HCT116 (cell line): ENCODE results near the gene TAF15. TPM values are rescaled to one million over a fixed set of nuclear protein-coding genes. Genes with fewer than 3 reads are reported as not detected.

ENCODE experiments used
- ATAC-seq: fragments of 200-7000 bp; cut with Tn5 transposase; 2 replicates; pipeline ENCODE4 v1.9.1; 2020; ENCODE audit warnings: mild to moderate bottlenecking, moderate library complexity
- BruUV-seq: library from RNA; stranded (reverse); fragments of 400-500 nt; replicated peaks from 2 replicates; lab custom pipeline; 2021; lab: Mats Ljungman, UMichigan
- CTCF ChIA-PET: fragments of 300-600 bp; sonication (Branson Sonifier 250); formaldehyde crosslinking; loops from one replicate; lab custom pipeline; 2021; ENCODE audit warnings: antibody characterized with exemption; lab: Charles Lee
- POLR2A ChIA-PET: fragments of 300-600, 350-600 bp; sonication (Branson Sonifier 250); formaldehyde crosslinking; loops from one replicate; lab custom pipeline; 2021; ENCODE audit warnings: antibody characterized with exemption; lab: Charles Lee
- RAD21 ChIA-PET, 2 experiments: fragments of 300-600 bp; sonication (Branson Sonifier 250); formaldehyde crosslinking; loops; one replicate each; lab custom pipeline; 2023; ENCODE audit warnings: low total read pairs in 2 of 2; ENCODE audit not compliant: uncharacterized antibody in 2 of 2, unreplicated experiment in 2 of 2, low non-redundant PET in 1 of 2; lab: Charles Lee
- DNase-seq: peaks from one replicate; pipeline ENCODE4 v3.0.0-alpha.2; 2010; ENCODE audit warnings: low read depth, low spot score
- H2AFZ ChIP-seq: fragments of 200-600 bp; shearing (Covaris generic), sonication (generic); 2 replicates; pipeline ENCODE4 v1.6.1; 2017; ENCODE audit warnings: low read depth, mixed run types, mixed read lengths, antibody characterized with exemption, low read length; ENCODE audit not compliant: poor library complexity, severe bottlenecking
- H3K27ac ChIP-seq: 2 replicates; pipeline ENCODE4 v1.5.1; 2012; ENCODE audit warnings: low read depth, low read length
- H3K27me3 ChIP-seq: fragments of 200-600 bp; sonication (generic); 2 replicates; pipeline ENCODE4 v1.6.1; 2016; ENCODE audit warnings: mixed run types, low read length, mixed read lengths; ENCODE audit not compliant: insufficient read depth
- H3K36me3 ChIP-seq, 2 experiments: fragments of 200-500 bp in 1 of 2; fragments of 200-600 bp in 1 of 2; sonication (Bioruptor generic) in 1 of 2; sonication (generic) in 1 of 2; 2 replicates each; pipeline versions ENCODE4 v1.5.1 to v1.6.1; 2014 to 2016; ENCODE audit warnings: low read length in 2 of 2, inconsistent platforms in 1 of 2, mixed read lengths in 1 of 2, mixed run types in 1 of 2; ENCODE audit not compliant: insufficient read depth in 2 of 2, control insufficient read depth in 1 of 2
- H3K4me1 ChIP-seq, 2 experiments: fragments of 200-600 bp in 1 of 2; sonication (generic) in 1 of 2; 2 replicates each; pipeline versions ENCODE4 v1.5.1 to v1.6.1; 2012 to 2017; ENCODE audit warnings: low read length in 2 of 2, inconsistent platforms in 1 of 2, mild to moderate bottlenecking in 1 of 2, mixed read lengths in 1 of 2, mixed run types in 1 of 2, moderate library complexity in 1 of 2; ENCODE audit not compliant: insufficient read depth in 2 of 2, control insufficient read depth in 1 of 2
- H3K4me2 ChIP-seq: fragments of 200-600 bp; sonication (generic); 2 replicates; pipeline ENCODE4 v1.6.1; 2017; ENCODE audit warnings: mixed run types, low read length, mixed read lengths
- H3K4me3 ChIP-seq, 2 experiments: fragments of 200-600 bp in 1 of 2; sonication (generic) in 1 of 2; replicated peaks in 1 of 2; 2 replicates each; pipeline ENCODE4 v1.5.1; 2011 to 2016; ENCODE audit warnings: low read length in 2 of 2, control low read depth in 1 of 2, low read depth in 1 of 2, mild to moderate bottlenecking in 1 of 2, mixed read lengths in 1 of 2, mixed run types in 1 of 2
- H3K79me2 ChIP-seq: fragments of 200-600 bp; sonication (generic); 2 replicates; pipeline ENCODE4 v1.6.1; 2017; ENCODE audit warnings: mild to moderate bottlenecking, mixed run types, low read length, moderate library complexity, mixed read lengths; ENCODE audit not compliant: insufficient read depth
- H3K9ac ChIP-seq: fragments of 200-600 bp; sonication (generic); 2 replicates; pipeline ENCODE4 v1.6.1; 2016; ENCODE audit warnings: low read length, mixed read lengths
- H3K9me2 ChIP-seq: fragments of 200-600 bp; sonication (generic), shearing (Covaris generic); 2 replicates; pipeline ENCODE4 v1.6.1; 2017; ENCODE audit warnings: mixed run types, mild to moderate bottlenecking, moderate library complexity; ENCODE audit not compliant: insufficient read depth
- H3K9me3 ChIP-seq, 2 experiments: fragments of 200-500 bp in 1 of 2; fragments of 200-600 bp in 1 of 2; sonication (Bioruptor generic) in 1 of 2; sonication (generic) in 1 of 2; 2 replicates each; pipeline ENCODE4 v1.6.1; 2014 to 2017; ENCODE audit warnings: low read length in 2 of 2, mixed read lengths in 2 of 2, inconsistent platforms in 1 of 2, low read depth in 1 of 2, mild to moderate bottlenecking in 1 of 2, mixed run types in 1 of 2, moderate library complexity in 1 of 2; ENCODE audit not compliant: control insufficient read depth in 1 of 2, insufficient read depth in 1 of 2
- H4K20me1 ChIP-seq: fragments of 200-600 bp; sonication (generic), shearing (Covaris generic); 2 replicates; pipeline ENCODE4 v1.6.1; 2017; ENCODE audit warnings: mixed run types, mild to moderate bottlenecking, moderate library complexity; ENCODE audit not compliant: insufficient read depth
- CEBPB ChIP-seq: IDR thresholded peaks from 2 replicates; pipeline ENCODE4 v1.6.1; 2012; ENCODE audit warnings: low read depth
- CTCF ChIP-seq, 3 experiments: fragments of 200-600 bp in 1 of 3; sonication (generic) in 1 of 3; IDR thresholded peaks in 2 of 3; conservative IDR thresholded peaks in 1 of 3; 2 replicates each; pipeline ENCODE4 v1.5.1; 2012 to 2017; ENCODE audit warnings: low read depth in 2 of 3, low read length in 2 of 3, antibody characterized with exemption in 1 of 3, borderline replicate concordance in 1 of 3, control low read depth in 1 of 3, mild to moderate bottlenecking in 1 of 3, mixed read lengths in 1 of 3, mixed run types in 1 of 3, moderate library complexity in 1 of 3; ENCODE audit not compliant: insufficient read depth in 1 of 3
- EGR1 ChIP-seq: IDR thresholded peaks from 2 replicates; pipeline ENCODE4 v1.6.1; 2012; ENCODE audit warnings: low read depth
- ELF1 ChIP-seq: IDR thresholded peaks from 2 replicates; pipeline ENCODE4 v1.6.1; 2012; ENCODE audit warnings: low read depth, borderline replicate concordance
- EZH2 ChIP-seq: fragments of 200-600 bp; sonication (generic); IDR thresholded peaks from 2 replicates; pipeline ENCODE4 v1.6.1; 2017; ENCODE audit warnings: antibody characterized with exemption, mixed run types
- EZH2phosphoT487 ChIP-seq: fragments of 200-600 bp; IDR thresholded peaks from 2 replicates; pipeline ENCODE4 v1.6.1; 2018; ENCODE audit warnings: antibody characterized with exemption, borderline replicate concordance
- JUND ChIP-seq: IDR thresholded peaks from 2 replicates; pipeline ENCODE4 v1.6.1; 2012
- POLR2A ChIP-seq: IDR thresholded peaks from 2 replicates; pipeline ENCODE4 v1.7.0; 2011; ENCODE audit warnings: borderline replicate concordance; ENCODE audit not compliant: insufficient read depth, insufficient read length; ENCODE audit errors: extremely low read depth
- RAD21 ChIP-seq: IDR thresholded peaks from 2 replicates; pipeline ENCODE4 v1.6.1; 2012; ENCODE audit warnings: low read depth, mild to moderate bottlenecking
- SRF ChIP-seq: IDR thresholded peaks from 2 replicates; pipeline ENCODE4 v1.6.1; 2012; ENCODE audit warnings: low read depth
- ZNF274 ChIP-seq: fragments of 200-500 bp; sonication (Bioruptor generic); IDR thresholded peaks from 2 replicates; pipeline ENCODE4 v1.6.1; 2014; ENCODE audit warnings: mild to moderate bottlenecking, low read depth, low read length, inconsistent platforms
- intact Hi-C: fragments of 100-400 bp; cut with micrococcal nuclease; formaldehyde crosslinking; loops from 2 replicates; pipeline ENCODE4 v1.10.0; 2022
- total RNA-seq: library from RNA; stranded (reverse); gene quantifications from one replicate; pipeline ENCODE4 v1.2.1, GENCODE V29; 2021; ENCODE audit not compliant: unreplicated experiment
- TF ChIP-seq, protein P1 (sequence below): IDR thresholded peaks from 2 replicates; pipeline ENCODE4 v1.6.1; 2012; ENCODE audit warnings: low read depth
- TF ChIP-seq, protein P2 (sequence below): IDR thresholded peaks from 2 replicates; pipeline ENCODE4 v1.6.1; 2012

TAF15 gene
- total RNA-seq, 1 experiment from 2014 or later = 346 TPM

- no peak overlapping the region for H3K27ac ChIP-seq
- no peaks in the 10 kb centered on the region for H4K20me1 ChIP-seq
- H3K9ac ChIP-seq = no peak overlapping the region
- no peaks in the 10 kb centered on the region for H3K79me2 ChIP-seq
- H3K9me3 ChIP-seq = no peaks in the 10 kb centered on the region
- ChIA-PET RAD21 (no interaction called here), POLR2A (no interaction called here), CTCF (no interaction called here)
- H3K4me2 ChIP-seq = no peak overlapping the region
- BruUV-seq = no TSS peak
- no peak overlapping the region for H2AFZ ChIP-seq
- no peaks in the 10 kb centered on the region for H3K4me1 ChIP-seq
- no peak overlapping the region for H3K4me3 ChIP-seq
- no peaks in the 10 kb centered on the region for H3K36me3 ChIP-seq
- H3K27me3 ChIP-seq = no peaks in the 10 kb centered on the region
- no peak for TF ChIP-seq ELF1
- intact Hi-C loops = no loop called here
- DNase-seq (no peak), ATAC-seq (no peak)
- H3K9me2 ChIP-seq = no peaks in the 10 kb centered on the region
Measured at GRCh38 chr17:35875072-35875799, 66.0 kb downstream of the TAF15 start.

GRCh38 chr17:35875800-35876139 is 66.5 kb downstream of the TAF15 start:
- Histone ChIP-seq H3K27me3 (no peaks in the 10 kb centered on the region), H3K9ac (no peak overlapping the region), H3K27ac (no peak overlapping the region), H3K4me2 (no peak overlapping the region), H3K9me3 (no peaks in the 10 kb centered on the region), H3K9me2 (no peaks in the 10 kb centered on the region), H3K79me2 (no peaks in the 10 kb centered on the region), H2AFZ (no peak overlapping the region), H4K20me1 (no peaks in the 10 kb centered on the region), H3K4me1 (no peaks in the 10 kb centered on the region), H3K4me3 (no peak overlapping the region), H3K36me3 (no peaks in the 10 kb centered on the region)
- POLR2A ChIA-PET = no interaction called here
- DNase-seq = no peak
- CTCF ChIA-PET = no interaction called here
- RAD21 ChIA-PET = no interaction called here
- BruUV-seq = no TSS peak
- no peak for ATAC-seq
- intact Hi-C loops = no loop called here
- TF ChIP-seq EGR1 = no peak
- TF ChIP-seq, protein P1, sequence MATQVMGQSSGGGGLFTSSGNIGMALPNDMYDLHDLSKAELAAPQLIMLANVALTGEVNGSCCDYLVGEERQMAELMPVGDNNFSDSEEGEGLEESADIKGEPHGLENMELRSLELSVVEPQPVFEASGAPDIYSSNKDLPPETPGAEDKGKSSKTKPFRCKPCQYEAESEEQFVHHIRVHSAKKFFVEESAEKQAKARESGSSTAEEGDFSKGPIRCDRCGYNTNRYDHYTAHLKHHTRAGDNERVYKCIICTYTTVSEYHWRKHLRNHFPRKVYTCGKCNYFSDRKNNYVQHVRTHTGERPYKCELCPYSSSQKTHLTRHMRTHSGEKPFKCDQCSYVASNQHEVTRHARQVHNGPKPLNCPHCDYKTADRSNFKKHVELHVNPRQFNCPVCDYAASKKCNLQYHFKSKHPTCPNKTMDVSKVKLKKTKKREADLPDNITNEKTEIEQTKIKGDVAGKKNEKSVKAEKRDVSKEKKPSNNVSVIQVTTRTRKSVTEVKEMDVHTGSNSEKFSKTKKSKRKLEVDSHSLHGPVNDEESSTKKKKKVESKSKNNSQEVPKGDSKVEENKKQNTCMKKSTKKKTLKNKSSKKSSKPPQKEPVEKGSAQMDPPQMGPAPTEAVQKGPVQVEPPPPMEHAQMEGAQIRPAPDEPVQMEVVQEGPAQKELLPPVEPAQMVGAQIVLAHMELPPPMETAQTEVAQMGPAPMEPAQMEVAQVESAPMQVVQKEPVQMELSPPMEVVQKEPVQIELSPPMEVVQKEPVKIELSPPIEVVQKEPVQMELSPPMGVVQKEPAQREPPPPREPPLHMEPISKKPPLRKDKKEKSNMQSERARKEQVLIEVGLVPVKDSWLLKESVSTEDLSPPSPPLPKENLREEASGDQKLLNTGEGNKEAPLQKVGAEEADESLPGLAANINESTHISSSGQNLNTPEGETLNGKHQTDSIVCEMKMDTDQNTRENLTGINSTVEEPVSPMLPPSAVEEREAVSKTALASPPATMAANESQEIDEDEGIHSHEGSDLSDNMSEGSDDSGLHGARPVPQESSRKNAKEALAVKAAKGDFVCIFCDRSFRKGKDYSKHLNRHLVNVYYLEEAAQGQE = no peak
- TF ChIP-seq CEBPB = no peak
- no peak for TF ChIP-seq ELF1
- no peak for TF ChIP-seq EZH2phosphoT487
- TF ChIP-seq CTCF (IDR thresholded peaks at IDR 0.05 in 2 of 3, conservative IDR thresholded peaks at IDR 0.05 in 1 of 3; ENCODE audit: borderline replicate concordance in 1 of 3, insufficient read depth in 1 of 3, low read depth in 2 of 3, low read length in 2 of 3) = no peak
- no peak for TF ChIP-seq SRF
- TF ChIP-seq POLR2A = no peak
- no peak for TF ChIP-seq ZNF274
- TF ChIP-seq RAD21 = no peak
- TF ChIP-seq EZH2 = no peak
- no peak for TF ChIP-seq JUND
- TF ChIP-seq, protein P2, sequence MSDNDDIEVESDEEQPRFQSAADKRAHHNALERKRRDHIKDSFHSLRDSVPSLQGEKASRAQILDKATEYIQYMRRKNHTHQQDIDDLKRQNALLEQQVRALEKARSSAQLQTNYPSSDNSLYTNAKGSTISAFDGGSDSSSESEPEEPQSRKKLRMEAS = no peak
